CD4-positive, alpha-beta T cell (primary cell): ENCODE results near the gene MAP6D1. TPM values are rescaled to one million over a fixed set of nuclear protein-coding genes. Genes with fewer than 3 reads are reported as not detected.

Experiments used
- ATAC-seq: fragments of 200-7000 bp; cut with Tn5 transposase; one replicate; pipeline ENCODE4 v1.10.0; 2022; ENCODE audit warnings: mild to moderate bottlenecking; ENCODE audit not compliant: poor library complexity
- CTCF ChIA-PET: fragments of 350-600 bp; sonication (Branson Sonifier 250); formaldehyde crosslinking; loops from one replicate; lab custom pipeline; 2021; ENCODE audit warnings: antibody characterized with exemption, inconsistent platforms; lab: Charles Lee
- POLR2A ChIA-PET: fragments of 350-600 bp; sonication (Branson Sonifier 250); formaldehyde crosslinking; loops from one replicate; lab custom pipeline; 2021; ENCODE audit warnings: antibody characterized with exemption, inconsistent platforms; lab: Charles Lee
- DNase-seq, 14 experiments: peaks; one replicate each; pipeline ENCODE4 v3.0.0-alpha.2; 2013 to 2020; ENCODE audit warnings: mixed read lengths in 2 of 14
- H3K27ac ChIP-seq, 2 donors: one replicate each; pipeline versions ENCODE4 v1.5.1 to v1.7.0; 2013; ENCODE audit warnings: low read length in 2 of 2, low read depth in 1 of 2, mild to moderate bottlenecking in 1 of 2
- H3K27me3 ChIP-seq, 2 experiments: 1 replicate in 1 of 2; 2 replicates in 1 of 2; pipeline versions ENCODE4 v1.6.1 to v1.7.0; 2013; ENCODE audit warnings: low read length in 2 of 2, control low read depth in 1 of 2, mild to moderate bottlenecking in 1 of 2, moderate library complexity in 1 of 2; ENCODE audit not compliant: insufficient read depth in 2 of 2, control insufficient read depth in 1 of 2
- H3K36me3 ChIP-seq: one replicate; pipeline ENCODE4 v1.6.1; 2013; ENCODE audit warnings: low read length, control low read depth; ENCODE audit not compliant: insufficient read depth
- H3K4me1 ChIP-seq: one replicate; pipeline ENCODE4 v1.6.1; 2013; ENCODE audit warnings: low read length, control low read depth; ENCODE audit not compliant: insufficient read depth
- H3K4me3 ChIP-seq: one replicate; pipeline ENCODE4 v1.5.1; 2013; ENCODE audit warnings: mild to moderate bottlenecking, low read length, moderate library complexity
- H3K9me3 ChIP-seq, 2 experiments: 1 replicate in 1 of 2; 2 replicates in 1 of 2; pipeline versions ENCODE4 v1.6.1 to v1.7.0; 2013; ENCODE audit warnings: low read length in 2 of 2, mild to moderate bottlenecking in 2 of 2, control low read depth in 1 of 2, moderate library complexity in 1 of 2; ENCODE audit not compliant: control insufficient read depth in 1 of 2, insufficient read depth in 1 of 2
- H3K27ac Mint-ChIP-seq: one replicate; pipeline ENCODE4 v1.8.0; 2020; ENCODE audit warnings: mixed read lengths
- H3K27me3 Mint-ChIP-seq: one replicate; pipeline ENCODE4 v1.8.0; 2021; ENCODE audit warnings: mixed read lengths
- H3K36me3 Mint-ChIP-seq: one replicate; pipeline ENCODE4 v1.8.0; 2021; ENCODE audit warnings: low read depth, mixed read lengths
- H3K4me1 Mint-ChIP-seq: one replicate; pipeline ENCODE4 v1.8.0; 2021; ENCODE audit warnings: low read depth, mixed read lengths
- H3K4me3 Mint-ChIP-seq: one replicate; pipeline ENCODE4 v1.8.0; 2020; ENCODE audit warnings: mild to moderate bottlenecking, mixed read lengths
- H3K9me3 Mint-ChIP-seq: one replicate; pipeline ENCODE4 v1.8.0; 2020; ENCODE audit warnings: mixed read lengths
- intact Hi-C, 2 experiments: fragments of 100-400 bp; cut with DNase I in 1 of 2; cut with micrococcal nuclease in 1 of 2; formaldehyde crosslinking; loops; one replicate each; pipeline versions ENCODE4 v1.15.1 to v1.9.0; 2023 to 2025; cut with DNase I, micrococcal nuclease
- total RNA-seq, 174 experiments: library from RNA in 2 of 174; stranded (reverse) in 2 of 174; gene quantifications; one replicate each; pipeline ENCODE4 v1.2.3 and lab custom pipeline; 2021 to 2026
- TF ChIP-seq, protein P1 (sequence below): fragments of 200-600 bp; IDR thresholded peaks from one replicate; pipeline ENCODE4 v1.8.0; 2022; ENCODE audit warnings: antibody characterized with exemption, mild to moderate bottlenecking

Gene MAP6D1
- total RNA-seq, 2 experiments from 2014 or later: 1.1 to 1.6 TPM

DNA sequence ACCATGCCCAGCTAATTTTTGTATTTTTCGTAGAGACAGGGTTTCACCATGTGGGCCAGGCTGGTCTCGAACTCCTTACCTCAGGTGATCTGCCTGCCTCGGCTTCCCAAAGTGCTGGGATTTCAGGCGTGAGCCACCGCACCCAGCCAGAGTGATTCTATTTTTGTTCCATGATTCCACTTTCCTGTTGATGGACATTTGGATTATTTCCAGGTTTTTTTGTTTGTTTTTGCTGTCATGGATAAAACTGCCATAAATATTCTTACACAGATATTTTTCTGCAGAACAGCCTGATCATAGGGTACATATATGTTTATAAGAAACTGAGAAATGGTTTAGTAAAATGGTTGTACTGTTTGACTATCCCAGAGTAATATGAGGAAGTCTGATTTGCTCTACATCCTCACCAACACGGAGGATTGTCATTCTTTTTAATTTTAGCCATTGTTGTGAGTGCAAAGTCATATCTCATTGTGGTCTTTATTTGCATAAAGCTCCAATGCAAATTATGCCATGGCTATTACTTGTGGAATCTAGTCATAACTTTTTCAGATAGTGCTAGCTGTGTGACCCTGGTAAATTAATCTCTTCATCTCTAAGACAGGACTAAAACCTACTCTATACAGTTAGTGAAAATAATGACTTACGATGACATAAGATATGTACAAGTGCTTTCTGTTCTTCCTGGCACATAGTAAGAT is 42.7 kb downstream of the MAP6D1 start:
- ATAC-seq: no peak
- TF ChIP-seq, protein P1, sequence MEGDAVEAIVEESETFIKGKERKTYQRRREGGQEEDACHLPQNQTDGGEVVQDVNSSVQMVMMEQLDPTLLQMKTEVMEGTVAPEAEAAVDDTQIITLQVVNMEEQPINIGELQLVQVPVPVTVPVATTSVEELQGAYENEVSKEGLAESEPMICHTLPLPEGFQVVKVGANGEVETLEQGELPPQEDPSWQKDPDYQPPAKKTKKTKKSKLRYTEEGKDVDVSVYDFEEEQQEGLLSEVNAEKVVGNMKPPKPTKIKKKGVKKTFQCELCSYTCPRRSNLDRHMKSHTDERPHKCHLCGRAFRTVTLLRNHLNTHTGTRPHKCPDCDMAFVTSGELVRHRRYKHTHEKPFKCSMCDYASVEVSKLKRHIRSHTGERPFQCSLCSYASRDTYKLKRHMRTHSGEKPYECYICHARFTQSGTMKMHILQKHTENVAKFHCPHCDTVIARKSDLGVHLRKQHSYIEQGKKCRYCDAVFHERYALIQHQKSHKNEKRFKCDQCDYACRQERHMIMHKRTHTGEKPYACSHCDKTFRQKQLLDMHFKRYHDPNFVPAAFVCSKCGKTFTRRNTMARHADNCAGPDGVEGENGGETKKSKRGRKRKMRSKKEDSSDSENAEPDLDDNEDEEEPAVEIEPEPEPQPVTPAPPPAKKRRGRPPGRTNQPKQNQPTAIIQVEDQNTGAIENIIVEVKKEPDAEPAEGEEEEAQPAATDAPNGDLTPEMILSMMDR: no peak
- Mint-ChIP-seq H3K4me1 (no peaks in the 10 kb centered on the region), H3K9me3 (no peaks in the 10 kb centered on the region), H3K27ac (no peak overlapping the region), H3K4me3 (no peak overlapping the region), H3K36me3 (peaks cover 82% of the 10 kb centered on the region), H3K27me3 (no peaks in the 10 kb centered on the region)
- ChIA-PET POLR2A (no interaction called here), CTCF (no interaction called here)
- Histone ChIP-seq H3K4me1 (no peaks in the 10 kb centered on the region), H3K27ac (no peak overlapping the region), H3K36me3 (peaks cover 55% of the 10 kb centered on the region), H3K9me3 (no peaks in the 10 kb centered on the region), H3K4me3 (no peak overlapping the region), H3K27me3 (no peaks in the 10 kb centered on the region)
- intact Hi-C loops: no loop called here
- DNase-seq: no peak

DNA sequence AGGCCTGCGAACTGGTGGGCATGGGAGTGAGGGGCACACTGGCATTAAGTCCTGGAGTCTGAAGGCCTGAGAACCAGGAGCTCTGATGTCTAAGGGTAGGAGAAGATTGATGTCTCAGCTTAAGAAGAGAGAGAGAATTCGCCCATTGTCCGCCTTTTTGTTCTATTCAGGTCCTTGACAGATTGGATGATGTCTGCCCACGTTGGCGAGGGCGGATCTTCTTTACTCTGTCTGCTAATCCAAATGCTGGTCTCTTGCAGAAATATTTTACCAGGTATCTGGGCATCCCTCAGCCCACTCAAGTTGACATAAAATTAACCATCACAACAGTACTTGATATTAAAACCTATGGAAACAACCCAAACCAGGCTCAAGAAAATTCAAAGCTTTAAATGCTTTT is 44.1 kb downstream of the MAP6D1 start:
- Mint-ChIP-seq H3K9me3 (no peaks in the 10 kb centered on the region), H3K4me3 (no peak overlapping the region), H3K27ac (no peak overlapping the region), H3K4me1 (no peaks in the 10 kb centered on the region), H3K36me3 (peaks cover 83% of the 10 kb centered on the region), H3K27me3 (no peaks in the 10 kb centered on the region)
- Histone ChIP-seq H3K27me3 (no peaks in the 10 kb centered on the region), H3K9me3 (no peaks in the 10 kb centered on the region), H3K27ac (no peak overlapping the region), H3K4me3 (no peak overlapping the region), H3K4me1 (no peaks in the 10 kb centered on the region), H3K36me3 (peaks cover 58% of the 10 kb centered on the region)
- TF ChIP-seq, protein P1: no peak
- ATAC-seq (no peak), DNase-seq (no peak)
- CTCF ChIA-PET: interaction anchor here (0.6 to 1.4 kb wide), 3 partner anchors 11 to 51 kb away, joined by 4 to 6 read pairs (median 5); no protein-coding TSS in a partner anchor
- intact Hi-C loops: no loop called here
- POLR2A ChIA-PET: no interaction called here

GRCh38 chr3:183779896-183780465 is 45.4 kb downstream of the MAP6D1 start:
- intact Hi-C loops: no loop called here
- TF ChIP-seq, protein P1: no peak
- H3K27me3 Mint-ChIP-seq: no peaks in the 10 kb centered on the region
- CTCF ChIA-PET: no interaction called here
- no peak for DNase-seq
- Histone ChIP-seq H3K36me3 (peaks cover 65% of the 10 kb centered on the region), H3K27ac (no peak overlapping the region), H3K4me1 (no peaks in the 10 kb centered on the region), H3K4me3 (no peak overlapping the region), H3K9me3 (no peaks in the 10 kb centered on the region), H3K27me3 (no peaks in the 10 kb centered on the region)
- H3K9me3 Mint-ChIP-seq: no peaks in the 10 kb centered on the region
- H3K27ac Mint-ChIP-seq: no peak overlapping the region
- H3K4me1 Mint-ChIP-seq: no peaks in the 10 kb centered on the region
- no peak overlapping the region for H3K4me3 Mint-ChIP-seq
- no peak for ATAC-seq
- POLR2A ChIA-PET: interaction anchor here (0.7 kb wide), 1 partner anchor 399 kb away, joined by 4 read pairs; no protein-coding TSS in a partner anchor
- peaks cover 87% of the 10 kb centered on the region for H3K36me3 Mint-ChIP-seq
